GM21381 (cell line): Measurements from ENCODE around the gene CAMTA1.

Experiments used
- ATAC-seq: cut with Tn5 transposase; IDR thresholded peaks from one replicate; pipeline ENCODE4 v1.9.1; 2021; ENCODE audit warnings: mild to moderate bottlenecking, moderate library complexity; ENCODE audit not compliant: unreplicated experiment

The CAMTA1 gene

GRCh38 chr1:6871300-6871972 is 86.2 kb downstream of the CAMTA1 start:
- ATAC-seq = no peak

GRCh38 chr1:6872573-6873261 is 87.5 kb downstream of the CAMTA1 start:
- no peak for ATAC-seq

- ATAC-seq = no peak
These were observed 88.2 kb downstream of the CAMTA1 start for GRCh38 chr1:6873298-6874015.

DNA sequence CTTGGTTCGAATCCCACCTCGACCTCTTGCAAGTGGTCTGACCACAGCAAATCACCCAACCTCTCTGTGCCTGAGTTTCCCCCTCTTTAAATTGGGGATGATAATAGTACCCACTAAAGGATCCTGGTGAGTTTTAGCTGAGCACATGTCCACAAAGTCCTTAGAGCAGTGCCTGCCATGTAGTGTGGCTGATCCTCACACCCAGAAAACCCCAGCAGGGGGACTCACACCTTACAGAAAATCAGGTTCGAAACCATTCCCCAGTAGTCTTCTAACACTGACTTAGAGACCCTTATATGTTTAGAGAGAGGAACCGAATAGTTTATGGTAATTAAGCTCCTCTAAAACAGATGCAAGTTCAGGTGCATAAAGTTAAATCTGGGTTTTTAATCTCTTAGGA is 89.0 kb downstream of the CAMTA1 start:
- no peak for ATAC-seq

DNA sequence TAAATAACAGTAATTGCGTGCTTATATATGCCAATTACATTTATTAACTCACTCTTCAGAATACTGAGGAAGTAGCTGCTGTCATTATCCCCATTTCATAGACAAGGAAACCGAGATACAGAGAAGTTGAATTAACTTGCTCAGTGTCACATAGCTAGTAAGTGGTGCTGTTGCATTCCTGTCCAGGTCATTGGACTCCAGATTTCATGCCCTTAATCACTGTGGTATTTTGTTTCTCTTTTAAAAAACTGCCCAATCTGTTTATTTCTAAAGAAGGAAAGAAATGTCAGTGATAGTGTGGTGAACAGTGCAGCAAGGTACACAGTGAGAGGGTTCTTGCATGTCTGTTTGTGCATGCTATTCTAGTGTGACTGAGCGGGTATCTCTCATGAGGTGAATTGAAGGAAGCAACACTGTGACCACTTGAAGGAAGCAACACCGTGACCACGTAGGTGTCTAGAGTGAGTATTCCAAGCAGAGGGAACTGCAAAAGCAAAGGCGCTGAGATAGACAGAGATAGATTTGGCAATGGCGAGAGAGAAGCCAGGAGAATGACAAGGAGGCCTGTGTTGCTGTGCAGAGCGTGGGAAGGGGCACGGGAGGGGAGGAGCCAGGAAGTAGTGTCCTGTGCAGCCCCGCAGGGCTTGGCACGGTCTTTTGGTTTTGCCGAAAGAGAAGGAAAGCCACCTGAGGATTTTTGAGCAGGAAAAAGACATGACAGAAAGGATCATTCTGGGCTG is 95.9 kb downstream of the CAMTA1 start:
- no peak for ATAC-seq

DNA sequence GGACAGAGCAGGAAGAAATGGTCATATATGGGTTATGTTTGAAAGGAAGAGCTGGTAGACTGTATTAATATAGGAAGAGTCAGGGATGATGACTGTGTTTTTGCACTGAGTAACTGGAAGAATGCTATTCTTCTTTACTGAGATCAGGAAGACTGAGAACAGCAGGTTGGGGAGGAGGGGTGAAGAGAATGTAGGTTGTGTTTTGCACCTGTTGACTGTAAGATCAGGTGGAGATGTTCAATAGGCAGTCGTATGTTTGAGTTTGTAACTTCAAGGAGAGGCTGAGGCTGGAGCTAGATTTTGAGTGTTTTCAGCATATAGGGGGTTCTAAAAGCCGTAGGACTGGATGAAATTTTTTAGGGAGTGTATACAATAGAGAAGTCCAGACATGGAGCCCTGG is 97.2 kb downstream of the CAMTA1 start:
- ATAC-seq = no peak

DNA sequence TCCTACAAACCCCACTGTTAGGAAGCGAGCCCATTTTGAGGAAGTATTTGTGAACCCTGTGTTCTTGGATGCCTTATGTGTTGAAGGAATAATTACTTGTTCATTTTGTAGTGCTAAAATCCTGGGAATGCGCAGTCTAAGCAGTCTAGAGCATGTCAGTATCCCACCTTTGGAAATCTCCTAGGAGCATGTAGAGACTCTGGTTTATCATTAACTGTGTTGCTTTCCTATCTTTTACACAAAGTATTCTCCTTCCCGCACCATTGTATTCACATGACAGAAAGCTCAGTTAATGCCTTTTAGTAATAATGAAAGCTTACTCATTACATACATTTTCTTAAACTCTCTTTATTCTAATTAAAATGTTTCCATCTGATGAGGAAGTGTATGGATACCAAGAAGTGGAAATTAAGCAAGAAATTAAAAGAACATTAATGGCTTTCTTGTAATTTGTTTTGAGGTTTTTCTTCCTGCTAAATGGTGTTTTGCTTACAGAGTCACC is 99.4 kb downstream of the CAMTA1 start:
- ATAC-seq = no peak

GRCh38 chr1:6885426-6885825 is 100.2 kb downstream of the CAMTA1 start:
- no peak for ATAC-seq

DNA sequence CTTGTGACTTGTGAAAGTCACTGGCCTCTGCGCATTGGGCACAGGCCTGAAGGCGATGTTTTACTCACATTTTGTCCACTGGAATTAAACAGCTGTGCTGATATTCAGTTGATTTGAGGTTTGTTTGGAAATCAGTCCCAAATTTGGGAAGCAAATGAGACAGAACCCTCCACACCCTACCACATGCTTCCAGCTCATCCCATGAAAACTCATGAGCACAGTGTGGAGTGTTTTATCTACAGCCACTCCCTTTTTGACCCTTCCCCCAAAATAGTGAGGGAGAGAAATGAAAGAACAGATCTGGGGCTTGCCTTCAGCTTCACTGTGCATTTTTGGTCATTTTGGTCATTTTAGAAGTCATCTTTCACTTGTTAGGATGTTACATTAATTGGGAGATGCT is 101.3 kb downstream of the CAMTA1 start:
- no peak for ATAC-seq

DNA sequence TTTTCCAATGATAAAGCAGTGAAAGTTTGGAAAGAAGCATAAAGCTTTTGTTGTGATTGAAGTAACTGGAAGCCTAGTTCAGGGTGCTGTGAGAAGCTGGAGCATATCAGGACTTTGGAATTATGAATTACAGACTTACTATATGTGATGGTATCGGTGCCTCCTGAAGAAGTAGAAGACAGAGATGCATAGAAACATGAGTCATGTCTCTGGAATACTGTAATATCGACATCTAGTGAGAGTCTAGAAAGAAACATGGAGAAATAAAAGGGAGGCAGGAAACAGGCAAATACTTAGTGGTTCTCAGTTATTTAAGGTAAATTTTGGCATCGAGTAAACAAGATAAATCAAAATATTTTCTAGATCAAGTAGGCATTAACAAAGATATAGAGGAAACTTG is 103.0 kb downstream of the CAMTA1 start:
- ATAC-seq = no peak

DNA sequence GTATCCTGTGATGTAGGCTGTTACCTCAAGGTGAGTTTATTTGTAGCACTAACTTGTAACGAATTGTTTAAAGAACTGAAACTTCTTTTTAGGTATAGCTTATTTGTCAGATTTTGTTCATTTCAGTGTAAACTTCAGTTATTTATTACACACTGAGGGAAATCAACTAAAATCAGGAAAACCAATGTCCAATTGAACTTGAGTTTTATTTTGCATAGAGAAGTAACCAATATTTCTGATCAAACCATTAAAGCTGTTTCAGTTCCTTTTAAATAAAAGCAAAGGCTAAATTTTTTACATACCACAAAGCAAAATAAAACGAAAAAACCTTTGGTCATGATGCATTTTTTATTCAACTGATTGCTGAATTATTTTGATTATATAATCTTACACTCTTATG is 103.6 kb downstream of the CAMTA1 start:
- ATAC-seq = no peak

DNA sequence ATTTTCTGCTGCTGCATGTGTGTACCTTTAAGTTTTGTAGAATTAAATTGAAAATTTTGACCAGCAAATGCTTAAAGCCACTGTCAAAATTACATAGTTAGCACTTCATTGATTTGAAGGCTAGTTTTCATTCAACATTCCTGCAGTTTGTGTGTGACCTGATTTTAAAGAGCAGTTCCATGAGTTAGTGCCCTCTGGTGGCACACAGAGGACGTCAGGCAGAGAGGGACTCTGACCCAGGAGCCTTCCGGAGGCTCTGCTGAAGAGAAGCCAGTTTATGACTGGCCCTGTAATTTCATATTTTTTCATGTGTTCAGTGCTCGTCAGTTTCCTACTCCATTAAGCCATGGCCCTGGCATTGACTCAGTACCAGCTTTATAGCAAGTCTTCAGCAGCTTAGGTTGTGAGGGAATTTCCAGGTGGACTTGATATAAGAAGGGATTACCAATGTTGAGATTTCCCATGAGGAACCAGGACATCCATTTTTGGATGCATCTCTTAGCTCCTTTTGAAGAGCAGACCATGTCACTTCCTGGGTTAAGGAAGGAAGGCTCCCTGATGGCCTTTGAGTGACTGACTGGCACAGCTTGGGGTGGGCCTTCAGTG is 104.7 kb downstream of the CAMTA1 start:
- no peak for ATAC-seq

DNA sequence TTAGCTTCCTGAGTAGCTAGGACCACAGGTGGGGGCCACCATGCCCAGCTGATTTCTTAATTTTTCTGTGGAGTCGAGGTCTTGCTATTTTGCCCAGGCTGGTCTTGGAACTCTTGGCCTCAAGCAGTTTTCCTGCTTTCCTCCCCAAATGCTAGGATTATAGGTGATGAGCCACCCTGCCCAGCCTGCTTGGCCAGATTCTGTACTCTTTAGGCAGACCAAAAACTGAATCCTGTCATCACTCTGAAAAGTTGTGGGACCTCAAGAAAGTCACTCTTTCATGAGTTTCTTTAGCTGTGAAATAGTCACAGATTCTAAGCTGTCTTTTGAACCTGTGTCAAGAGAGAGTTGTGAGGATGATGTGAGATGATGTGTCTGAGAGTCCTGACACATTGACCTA is 105.4 kb downstream of the CAMTA1 start:
- no peak for ATAC-seq

- ATAC-seq = no peak
These were observed 106.7 kb downstream of the CAMTA1 start for GRCh38 chr1:6891781-6892579.

GRCh38 chr1:6893388-6893787 is 108.1 kb downstream of the CAMTA1 start:
- ATAC-seq = no peak

GRCh38 chr1:6897138-6897537 is 111.9 kb downstream of the CAMTA1 start:
- no peak for ATAC-seq

DNA sequence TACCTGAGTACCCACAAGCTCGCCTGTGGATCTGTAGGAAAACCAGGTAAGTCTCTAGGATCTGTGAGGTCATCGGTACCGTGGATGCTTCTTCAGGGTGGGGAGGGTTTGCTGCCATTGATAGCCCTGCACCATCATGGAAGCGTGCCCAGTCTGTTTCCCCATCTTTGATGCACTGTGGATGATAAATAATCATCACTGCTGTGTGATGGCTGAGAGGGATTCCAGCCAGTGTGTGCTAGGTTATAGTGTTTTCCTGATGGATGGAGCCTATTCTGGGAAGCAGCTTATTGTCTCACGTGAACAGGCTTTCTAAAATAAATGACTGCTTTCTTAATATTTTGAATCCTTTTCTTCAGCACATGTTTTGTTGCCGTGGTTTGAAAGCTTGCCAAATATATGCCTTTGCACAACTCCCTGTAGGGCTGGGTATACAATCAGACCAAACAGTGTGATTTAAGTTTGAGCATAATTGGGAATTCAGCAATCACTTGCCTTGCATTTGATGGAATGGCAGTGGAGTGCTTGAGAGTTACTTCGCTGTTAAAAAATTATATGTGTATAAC is 113.8 kb downstream of the CAMTA1 start:
- ATAC-seq = no peak

DNA sequence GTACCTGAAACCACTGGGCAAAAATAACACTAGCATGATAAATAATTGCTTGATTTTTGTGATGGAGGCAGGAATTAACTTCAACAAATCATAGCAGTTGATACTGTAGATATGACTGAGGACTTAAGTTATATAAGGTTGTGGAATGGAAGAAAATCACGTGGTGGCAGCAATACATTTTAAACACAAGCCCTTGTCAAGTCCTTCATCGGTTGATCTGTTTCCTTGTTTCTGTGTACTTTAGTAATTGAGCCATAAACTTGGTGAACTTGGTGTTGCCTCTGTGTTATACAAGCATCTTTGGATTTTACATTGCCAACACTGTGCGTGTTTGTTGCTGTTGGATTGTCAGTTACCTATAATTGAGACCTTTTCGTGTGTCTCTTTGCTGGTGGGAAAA is 114.4 kb downstream of the CAMTA1 start:
- ATAC-seq = no peak

DNA sequence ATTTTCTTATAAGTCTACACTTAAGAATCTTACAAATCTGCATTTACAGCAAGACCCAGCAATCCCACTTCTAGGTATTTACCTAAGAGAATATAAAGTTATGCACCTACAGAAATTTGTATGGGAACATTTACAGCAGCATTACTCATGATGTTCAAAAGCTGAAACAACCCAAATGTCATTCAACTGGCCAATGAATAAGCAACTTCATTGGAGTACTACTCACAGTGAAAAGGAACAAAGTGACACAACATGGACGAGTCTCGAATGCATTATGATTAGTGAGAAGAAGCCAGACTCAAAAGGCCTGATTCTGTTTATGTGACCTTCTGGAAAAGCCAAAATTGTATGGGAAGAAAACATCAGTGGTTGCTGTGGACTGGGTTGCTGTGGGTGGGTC is 116.9 kb downstream of the CAMTA1 start:
- no peak for ATAC-seq
